ENCODE measurements around the gene CHRNA7.
"Not testable (repeated sequence)": the region's sequence is repeated elsewhere in the genome, so short reads cannot be mapped to it uniquely, and the experiment has no call there.

The CHRNA7 gene

GRCh38 chr15:32209081-32209480 is 178.8 kb downstream of the CHRNA7 start:
- not testable (repeated sequence) for DNase-seq

GRCh38 chr15:32218666-32219065 is 188.4 kb downstream of the CHRNA7 start:
- no peak for DNase-seq

Data from NCI-H2029 treated with DMSO at 0.1 percent for 48 hours (cell line).